Endodermal cell (in vitro differentiated cells): ENCODE data around the gene TRIM66. TPM values are rescaled to one million over a fixed set of nuclear protein-coding genes. Genes with fewer than 3 reads are reported as not detected.
A peak's percentile ranks its signal among the peaks of the same experiment; 100 is the strongest.

Experiments
- DNase-seq: peaks from one replicate; pipeline ENCODE4 v3.0.0-alpha.2; 2017
- H3K27ac ChIP-seq: 2 replicates; pipeline ENCODE4 v1.5.1; 2013; ENCODE audit warnings: mild to moderate bottlenecking, low read depth, low read length, moderate library complexity
- H3K27me3 ChIP-seq: 2 replicates; pipeline ENCODE4 v1.6.1; 2013; ENCODE audit warnings: mild to moderate bottlenecking, low read length, moderate library complexity; ENCODE audit not compliant: insufficient read depth, control insufficient read depth, poor library complexity, severe bottlenecking
- H3K36me3 ChIP-seq: 2 replicates; pipeline ENCODE4 v1.7.0; 2013; ENCODE audit warnings: mild to moderate bottlenecking, low read length, moderate library complexity; ENCODE audit not compliant: control insufficient read depth, insufficient read depth
- H3K4me1 ChIP-seq: one replicate; pipeline ENCODE4 v1.7.0; 2013; ENCODE audit warnings: low read length; ENCODE audit not compliant: control insufficient read depth, insufficient read depth
- H3K4me3 ChIP-seq: 2 replicates; pipeline ENCODE4 v1.5.1; 2013; ENCODE audit warnings: mild to moderate bottlenecking, low read length, moderate library complexity
- H3K9ac ChIP-seq: 2 replicates; pipeline ENCODE4 v1.6.1; 2013; ENCODE audit warnings: mild to moderate bottlenecking, low read length, moderate library complexity; ENCODE audit not compliant: poor library complexity, severe bottlenecking; ENCODE audit errors: extremely low read depth
- H3K9me3 ChIP-seq: 2 replicates; pipeline ENCODE4 v1.6.1; 2013; ENCODE audit warnings: mild to moderate bottlenecking, low read length, moderate library complexity; ENCODE audit not compliant: control insufficient read depth
- H3K27ac Mint-ChIP-seq: 2 replicates; pipeline ENCODE4 v1.8.0; 2020; ENCODE audit warnings: mixed read lengths
- H3K27me3 Mint-ChIP-seq: 2 replicates; pipeline ENCODE4 v1.8.0; 2021; ENCODE audit warnings: mild to moderate bottlenecking, mixed read lengths; ENCODE audit not compliant: insufficient read depth
- H3K36me3 Mint-ChIP-seq: 2 replicates; pipeline ENCODE4 v1.8.0; 2020; ENCODE audit warnings: low read depth, mixed read lengths
- H3K4me1 Mint-ChIP-seq: 2 replicates; pipeline ENCODE4 v1.8.0; 2020; ENCODE audit warnings: mixed read lengths
- H3K4me3 Mint-ChIP-seq: 2 replicates; pipeline ENCODE4 v1.8.0; 2020; ENCODE audit warnings: mild to moderate bottlenecking, moderate library complexity, mixed read lengths
- H3K9me3 Mint-ChIP-seq: 2 replicates; pipeline ENCODE4 v1.8.0; 2020; ENCODE audit warnings: mild to moderate bottlenecking, mixed read lengths
- WGBS, 2 experiments: methylation state at CpG; one replicate each; pipeline versions ENCODE4 v1.1.5 to v1.1.7; 2013; ENCODE audit warnings: missing lambda C conversion rate in 2 of 2, mixed read lengths in 1 of 2; ENCODE audit not compliant: insufficient coverage in 1 of 2, insufficient read length in 1 of 2; 5-methylcytosine and 5-hydroxymethylcytosine counted together
- total RNA-seq, 2 donors: library from RNA; stranded (reverse); fragmentation: NEBNext Ultra II Directional in 1 of 2; extraction: Animal tissue kit (Norgen Biotek cat#: 25700) in 1 of 2; gene quantifications; 2 replicates in 1 of 2; 3 replicates in 1 of 2; pipeline ENCODE4 v1.2.1, GENCODE V29; 2021
- TF ChIP-seq, protein P1 (sequence below): fragments of 200-600 bp; sonication (generic); conservative IDR thresholded peaks from 2 replicates; pipeline ENCODE4 v1.5.0; 2021; ENCODE audit warnings: antibody characterized with exemption, mild to moderate bottlenecking

TRIM66 gene
- total RNA-seq, 2 donors from 2014 or later = 4.3 to 4.6 TPM

DNA sequence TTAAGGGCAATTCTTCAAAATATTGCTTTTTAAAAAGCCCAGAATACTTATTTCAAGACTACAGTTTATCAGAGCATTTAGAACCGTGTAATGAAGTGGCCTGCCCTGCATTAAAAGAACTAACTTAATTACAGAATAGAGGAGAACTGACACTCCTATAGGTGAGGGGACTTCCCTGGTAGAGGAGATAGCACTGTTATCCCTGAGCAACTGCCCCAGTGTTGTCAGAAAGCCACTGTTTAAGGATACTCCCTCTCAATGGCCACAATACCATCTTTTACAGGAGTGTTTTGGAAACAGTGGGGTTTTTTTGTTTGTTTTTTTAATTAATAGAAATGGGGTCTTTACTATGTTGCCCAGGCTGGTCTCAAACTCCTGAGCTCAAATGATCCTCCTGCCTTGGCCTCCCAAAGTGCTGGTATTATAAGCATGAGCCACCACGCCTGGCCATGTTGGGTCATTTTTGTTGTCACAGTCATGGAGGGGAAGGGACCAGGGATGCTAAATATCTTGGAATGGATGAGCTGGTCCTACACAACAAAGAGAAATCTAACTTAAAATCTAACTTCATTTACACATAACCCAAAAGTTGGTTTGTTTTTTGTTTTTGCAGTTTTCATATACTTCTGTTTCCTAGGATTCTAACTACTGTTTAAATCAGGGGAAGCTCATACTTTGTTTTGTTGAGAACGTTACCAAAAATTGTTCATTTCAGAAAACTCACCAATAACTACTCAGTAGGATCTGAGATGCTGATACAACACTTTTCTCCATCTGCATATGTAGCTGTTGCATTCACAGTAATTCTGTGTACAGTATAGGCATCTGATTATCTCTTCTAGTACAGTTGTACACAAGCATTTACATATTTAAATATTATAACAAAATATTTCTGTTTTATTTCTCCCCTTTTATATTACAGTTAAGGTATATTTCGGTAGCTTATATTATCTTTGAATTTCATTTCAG lies 8.2 kb upstream of the TRIM66 start:
- WGBS, 2 experiments = 83 to 100% methylated on average over 3 to 4 of the region's 4 CpGs
- Mint-ChIP-seq H3K27me3 (no peaks in the 10 kb centered on the region), H3K9me3 (no peaks in the 10 kb centered on the region), H3K36me3 (peaks cover 68% of the 10 kb centered on the region), H3K27ac (peak overlapping the region; percentile 21), H3K4me1 (peaks cover 34% of the 10 kb centered on the region), H3K4me3 (peak overlapping the region; percentile 68)
- DNase-seq = peak; percentile 30
- no peak overlapping the region for H3K27ac ChIP-seq
- no peaks in the 10 kb centered on the region for H3K27me3 ChIP-seq
- H3K36me3 ChIP-seq = peaks cover 80% of the 10 kb centered on the region
- H3K4me1 ChIP-seq = peaks cover 18% of the 10 kb centered on the region
- H3K9me3 ChIP-seq = no peaks in the 10 kb centered on the region
- H3K9ac ChIP-seq = no peak overlapping the region
- H3K4me3 ChIP-seq = no peak overlapping the region
- TF ChIP-seq, protein P1, sequence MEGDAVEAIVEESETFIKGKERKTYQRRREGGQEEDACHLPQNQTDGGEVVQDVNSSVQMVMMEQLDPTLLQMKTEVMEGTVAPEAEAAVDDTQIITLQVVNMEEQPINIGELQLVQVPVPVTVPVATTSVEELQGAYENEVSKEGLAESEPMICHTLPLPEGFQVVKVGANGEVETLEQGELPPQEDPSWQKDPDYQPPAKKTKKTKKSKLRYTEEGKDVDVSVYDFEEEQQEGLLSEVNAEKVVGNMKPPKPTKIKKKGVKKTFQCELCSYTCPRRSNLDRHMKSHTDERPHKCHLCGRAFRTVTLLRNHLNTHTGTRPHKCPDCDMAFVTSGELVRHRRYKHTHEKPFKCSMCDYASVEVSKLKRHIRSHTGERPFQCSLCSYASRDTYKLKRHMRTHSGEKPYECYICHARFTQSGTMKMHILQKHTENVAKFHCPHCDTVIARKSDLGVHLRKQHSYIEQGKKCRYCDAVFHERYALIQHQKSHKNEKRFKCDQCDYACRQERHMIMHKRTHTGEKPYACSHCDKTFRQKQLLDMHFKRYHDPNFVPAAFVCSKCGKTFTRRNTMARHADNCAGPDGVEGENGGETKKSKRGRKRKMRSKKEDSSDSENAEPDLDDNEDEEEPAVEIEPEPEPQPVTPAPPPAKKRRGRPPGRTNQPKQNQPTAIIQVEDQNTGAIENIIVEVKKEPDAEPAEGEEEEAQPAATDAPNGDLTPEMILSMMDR = no peak

- Histone ChIP-seq H3K27me3 (no peaks in the 10 kb centered on the region), H3K27ac (no peak overlapping the region), H3K9ac (no peak overlapping the region), H3K9me3 (no peaks in the 10 kb centered on the region), H3K4me1 (peaks cover 27% of the 10 kb centered on the region), H3K36me3 (peaks cover 83% of the 10 kb centered on the region), H3K4me3 (peak overlapping the region; percentile 75)
- H3K27ac Mint-ChIP-seq = peak overlapping the region; percentile 93
- H3K4me1 Mint-ChIP-seq = peaks cover 43% of the 10 kb centered on the region
- 97 to 99% methylated on average over 6 to 8 of the region's 8 CpGs for WGBS, 2 experiments
- DNase-seq = peak; percentile 40
- no peaks in the 10 kb centered on the region for H3K9me3 Mint-ChIP-seq
- H3K27me3 Mint-ChIP-seq = no peaks in the 10 kb centered on the region
- TF ChIP-seq, protein P1 = no peak
- H3K36me3 Mint-ChIP-seq = peaks cover 70% of the 10 kb centered on the region
- peak overlapping the region; percentile 68 for H3K4me3 Mint-ChIP-seq
Observed at GRCh38 chr11:8689726-8690255, 7.3 kb upstream of the TRIM66 start.

DNA sequence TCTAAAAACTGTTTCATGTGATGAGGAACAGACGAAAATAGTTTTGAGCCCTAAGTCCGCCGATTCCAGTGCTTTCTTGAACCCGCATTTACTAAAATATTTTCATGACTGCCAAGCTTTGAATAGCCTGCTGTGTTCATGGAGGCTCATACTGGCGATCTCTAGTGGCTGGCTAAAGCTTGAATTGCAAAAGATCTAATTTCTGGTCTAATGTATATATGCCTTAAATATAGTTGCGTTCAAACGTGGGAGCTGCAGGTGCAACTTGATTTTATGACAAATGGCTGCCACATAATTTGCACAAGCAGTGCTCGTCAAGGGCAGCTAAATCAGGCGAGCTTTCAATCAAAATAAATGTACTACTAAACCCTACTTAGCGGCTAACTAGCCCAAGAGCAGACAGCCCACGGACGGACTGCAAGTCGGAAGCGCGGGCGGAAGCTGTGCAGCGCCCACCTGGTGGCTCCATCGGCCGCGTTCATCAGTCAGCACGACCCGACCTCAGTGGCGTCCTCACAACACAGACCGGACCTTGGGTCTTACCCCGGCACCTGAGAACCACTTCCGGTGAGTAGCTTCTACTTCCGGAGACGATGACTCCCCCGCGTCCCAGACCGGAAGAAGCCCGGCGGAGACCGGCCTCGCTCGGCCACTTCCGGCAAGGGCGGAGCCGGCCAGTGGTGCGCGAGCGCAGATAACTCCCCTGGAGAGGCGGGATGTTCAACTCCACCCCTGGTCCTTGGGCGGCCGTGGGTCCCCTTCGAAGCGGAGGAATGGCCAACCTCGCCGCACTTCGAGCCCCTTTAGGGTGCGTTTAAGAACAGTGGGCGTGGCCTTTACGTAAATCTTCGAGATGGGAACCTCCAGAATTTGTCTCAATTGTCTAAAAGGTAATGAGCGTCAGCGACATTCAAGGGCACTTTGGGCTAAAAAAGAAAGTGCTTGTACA lies 6.2 kb upstream of the TRIM66 start:
- Histone ChIP-seq H3K9ac (peak overlapping the region; percentile 46), H3K27me3 (no peaks in the 10 kb centered on the region), H3K9me3 (no peaks in the 10 kb centered on the region), H3K4me3 (peak overlapping the region; percentile 79), H3K4me1 (peaks cover 28% of the 10 kb centered on the region), H3K36me3 (peaks cover 83% of the 10 kb centered on the region), H3K27ac (peak overlapping the region; percentile 68)
- peaks cover 42% of the 10 kb centered on the region for H3K4me1 Mint-ChIP-seq
- peak overlapping the region; percentile 68 for H3K4me3 Mint-ChIP-seq
- WGBS, 2 experiments = 8 to 18% methylated on average over 24 to 56 of the region's 56 CpGs
- no peaks in the 10 kb centered on the region for H3K27me3 Mint-ChIP-seq
- peaks cover 70% of the 10 kb centered on the region for H3K36me3 Mint-ChIP-seq
- peak; percentile 98 for DNase-seq
- peak overlapping the region; percentile 93 for H3K27ac Mint-ChIP-seq
- TF ChIP-seq, protein P1 = peak; percentile 50
- H3K9me3 Mint-ChIP-seq = no peaks in the 10 kb centered on the region
